NCI-H510A (cell line): ENCODE measurements around the gene RXRB.
"Not testable (repeated sequence)": the region's sequence is repeated elsewhere in the genome, so short reads cannot be mapped to it uniquely, and the experiment has no call there.

ENCODE experiments used
- DNase-seq: peaks from one replicate; lab custom pipeline; 2025; lab: John Stamatoyannopoulos, UW

Gene RXRB

GRCh38 chr6:33163540-33163939 is 36.9 kb downstream of the RXRB start:
- DNase-seq, result no peak

GRCh38 chr6:33161354-33162331 is 38.8 kb downstream of the RXRB start:
- DNase-seq, result peak; percentile 15

DNA sequence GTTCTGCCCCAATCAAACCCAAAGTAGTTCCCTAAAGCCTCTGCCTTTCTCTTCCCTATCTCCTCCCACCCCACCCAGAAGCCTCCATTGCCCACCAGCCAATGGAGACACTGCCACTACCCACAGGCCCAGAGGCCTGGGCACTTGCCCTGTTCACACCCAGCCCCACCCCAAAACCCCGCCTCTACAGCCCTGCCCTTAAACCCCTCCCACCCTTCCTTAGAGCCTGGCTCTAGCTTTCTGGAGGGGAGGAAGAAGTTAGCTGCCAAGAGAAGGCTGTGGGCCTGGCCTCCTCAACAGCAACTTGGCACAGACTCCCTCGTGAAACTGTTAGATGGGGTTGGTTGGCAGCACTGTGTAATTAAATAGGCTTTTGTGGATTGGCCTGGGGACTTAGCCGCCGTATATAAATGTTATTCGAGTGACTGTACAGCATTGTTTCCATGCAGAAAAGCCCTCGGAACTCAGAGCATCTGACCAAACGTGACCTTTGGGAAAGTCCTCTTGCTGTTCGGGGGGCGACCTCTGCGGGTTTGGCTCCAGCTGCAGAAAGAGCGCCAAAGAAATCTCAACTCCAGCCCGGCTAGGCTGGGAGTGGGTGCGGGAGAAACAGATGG is 39.6 kb downstream of the RXRB start:
- no peak for DNase-seq

DNA sequence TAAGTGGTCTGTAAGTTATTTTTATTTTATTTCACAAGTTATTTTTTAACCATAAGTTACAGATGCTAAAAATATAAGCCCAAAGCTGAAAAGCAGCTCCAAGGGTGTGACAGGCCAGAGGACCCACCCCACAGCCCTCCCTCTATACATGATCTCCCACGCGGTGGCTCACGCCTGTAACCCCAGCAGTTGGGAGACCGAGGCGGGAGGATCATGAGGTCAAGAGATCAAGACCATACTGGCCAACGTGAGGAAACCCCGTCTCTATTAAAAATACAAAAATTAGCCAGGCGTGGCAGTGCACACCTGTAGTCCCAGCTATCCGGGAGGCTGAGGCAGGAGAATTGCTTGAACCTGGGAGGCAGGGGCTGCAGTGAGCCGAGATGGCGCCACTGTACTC is 40.4 kb downstream of the RXRB start:
- no peak for DNase-seq

DNA sequence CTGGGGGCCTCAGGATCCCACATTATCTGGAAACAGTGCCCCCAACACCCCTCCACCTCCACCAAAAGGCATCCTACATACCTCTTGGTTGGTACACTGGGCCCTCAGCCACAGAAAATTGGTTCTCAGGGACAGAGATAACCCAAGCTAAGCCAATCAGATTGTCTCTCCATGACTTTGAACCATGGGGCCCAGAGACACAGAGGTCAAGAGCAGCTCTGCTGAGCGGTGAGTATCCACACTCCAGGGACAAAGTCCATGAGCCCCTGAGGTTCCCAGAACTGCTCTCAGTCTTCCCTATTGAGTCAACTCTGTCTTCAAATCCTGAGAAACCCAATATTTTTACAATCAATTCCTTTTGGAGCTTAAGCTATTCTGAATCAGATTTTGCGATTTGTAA is 43.5 kb downstream of the RXRB start:
- DNase-seq, result no peak

DNA sequence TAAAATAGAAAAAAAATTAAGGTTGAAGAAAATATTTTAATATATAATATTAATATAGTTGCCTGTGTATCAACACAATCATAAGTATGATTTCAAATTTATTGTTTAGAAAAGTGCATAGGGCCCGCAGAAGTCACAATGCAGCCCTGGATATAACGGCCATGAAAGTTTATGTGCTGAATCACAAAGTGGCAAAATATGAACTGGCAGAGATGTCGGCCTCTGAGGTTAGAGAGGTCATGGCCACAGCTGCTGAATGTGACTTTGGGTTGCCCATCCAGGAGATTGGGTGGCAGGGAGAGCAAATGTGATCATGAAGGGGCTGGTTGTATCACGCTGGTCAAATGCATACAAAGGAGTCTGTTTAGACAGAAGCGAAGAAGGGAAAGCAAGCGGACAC is 43.9 kb downstream of the RXRB start:
- DNase-seq, result no peak

DNA sequence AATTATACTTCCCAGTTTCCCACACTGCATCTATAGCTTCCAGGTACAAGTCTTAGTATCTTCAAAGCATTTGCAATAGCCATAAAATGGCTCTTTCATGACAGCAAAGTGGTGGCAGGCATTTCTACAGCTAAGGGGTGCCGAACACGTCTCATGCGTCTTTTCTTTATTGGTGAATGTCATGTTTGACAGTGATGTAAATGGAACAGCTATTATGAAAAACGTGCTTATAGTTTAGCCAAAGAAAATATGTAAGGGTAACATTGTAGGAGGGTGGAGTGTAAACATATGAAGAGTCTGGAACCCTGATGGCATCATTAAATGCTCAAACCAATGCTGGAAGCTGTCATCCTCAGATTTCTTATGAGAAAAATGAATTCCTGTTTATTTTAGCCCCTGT is 46.1 kb downstream of the RXRB start:
- DNase-seq, result no peak

- DNase-seq, result no peak
Observed at GRCh38 chr6:33151050-33151449, 49.4 kb downstream of the RXRB start.

DNA sequence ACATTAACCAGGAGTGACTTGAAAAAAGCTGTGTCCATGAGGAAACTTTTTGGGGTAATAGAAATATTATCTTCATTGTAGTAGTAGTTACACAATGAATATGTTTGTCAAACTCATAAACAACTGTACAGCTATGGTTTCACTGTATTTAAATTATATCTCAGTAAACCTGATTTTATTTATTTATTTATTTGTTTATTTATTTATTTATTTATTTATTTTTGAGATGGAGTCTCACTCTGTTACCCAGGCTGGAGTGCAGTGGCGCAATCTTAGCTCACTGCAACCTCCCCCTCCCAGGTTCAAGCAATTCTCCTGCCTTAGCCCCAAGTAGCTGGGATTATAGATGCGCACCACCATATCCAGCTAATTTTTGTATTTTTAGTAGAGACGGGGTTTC is 49.9 kb downstream of the RXRB start:
- not testable (repeated sequence) for DNase-seq

DNA sequence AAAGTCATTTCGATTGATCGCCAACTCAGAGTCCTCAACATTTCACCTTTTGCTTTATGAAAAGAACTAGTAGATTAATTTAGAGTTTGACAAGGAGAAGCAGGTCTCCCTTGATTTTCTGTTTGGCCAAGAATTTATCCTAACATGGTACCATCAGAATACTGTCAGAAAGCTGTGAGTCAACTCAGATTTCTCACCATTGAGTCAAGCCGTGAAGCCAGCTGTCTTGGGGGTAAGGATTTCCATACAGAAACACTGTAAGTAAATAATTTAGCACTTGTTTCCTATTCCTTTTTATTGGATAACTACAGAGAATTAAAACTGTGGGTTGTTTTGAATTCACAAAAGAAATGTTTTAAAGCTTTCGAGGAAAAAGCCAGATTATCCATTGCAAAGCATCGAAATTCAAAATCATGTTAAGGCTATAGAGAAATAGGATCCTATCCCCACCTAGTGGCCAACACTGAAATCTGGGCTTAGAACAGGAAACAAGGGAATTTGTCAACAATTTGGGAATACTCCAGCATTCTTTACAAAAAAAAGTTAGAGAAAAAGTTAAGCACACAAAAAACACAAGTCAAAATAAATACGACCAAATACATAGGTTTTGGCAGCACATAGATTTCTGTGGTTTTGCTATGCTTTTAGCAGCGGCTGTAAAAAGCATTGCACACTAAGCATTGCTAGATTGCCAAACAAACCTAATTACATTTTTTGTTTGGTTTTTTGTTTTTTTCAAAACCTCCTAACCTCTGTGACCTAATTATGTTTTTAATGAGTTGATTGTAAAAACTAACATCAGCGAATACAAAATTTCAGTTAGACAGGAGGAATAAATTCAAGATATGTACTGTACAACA is 52.4 kb downstream of the RXRB start:
- DNase-seq, result no peak

DNA sequence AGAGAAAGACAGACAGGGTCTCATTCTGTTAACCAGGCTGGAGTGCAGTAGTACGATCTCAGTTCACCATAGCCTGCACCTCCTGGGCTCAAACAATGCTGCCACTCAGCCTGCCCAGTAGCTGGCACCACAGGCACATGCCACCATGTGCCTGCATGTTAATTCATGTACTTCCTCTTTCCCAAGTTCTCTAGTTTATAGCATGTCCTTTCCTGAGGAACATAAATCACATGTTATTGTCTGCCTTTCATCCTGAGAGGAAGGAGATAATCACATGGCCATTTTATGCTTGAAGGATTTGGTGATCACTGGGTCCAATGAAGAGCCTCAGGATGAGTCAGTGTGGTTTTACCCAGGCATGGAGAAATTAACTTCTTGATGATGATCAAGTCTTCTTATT is 56.1 kb downstream of the RXRB start:
- DNase-seq, result no peak
